ENCODE results near the gene NRTN.
"Not testable (repeated sequence)": the region's sequence is repeated elsewhere in the genome, so short reads cannot be mapped to it uniquely, and the experiment has no call there.

NRTN gene

GRCh38 chr19:5804516-5805461, at the start of gene NRTN:
Gene NRTN (plus strand): TSS chr19:5805067. CDS start chr19:5824166, 19,099 bp downstream.
- no peak for DNase-seq

GRCh38 chr19:5762608-5763217, 42.2 kb upstream of the NRTN start:
- DNase-seq = no peak

- DNase-seq = no peak
Measured at GRCh38 chr19:5765220-5765619, 39.6 kb upstream of the NRTN start.

- DNase-seq = no peak
Measured at GRCh38 chr19:5767949-5768348, 36.9 kb upstream of the NRTN start.

GRCh38 chr19:5772416-5772815, 32.5 kb upstream of the NRTN start:
- no peak for DNase-seq

GRCh38 chr19:5773276-5773675, 31.6 kb upstream of the NRTN start:
- no peak for DNase-seq

- DNase-seq = no peak
Measured at GRCh38 chr19:5774921-5775320, 29.9 kb upstream of the NRTN start.

GRCh38 chr19:5775668-5776309, 29.1 kb upstream of the NRTN start:
- DNase-seq = no peak

- DNase-seq = no peak
Measured at GRCh38 chr19:5778402-5778801, 26.5 kb upstream of the NRTN start.

GRCh38 chr19:5780916-5781315, 24.0 kb upstream of the NRTN start:
- DNase-seq = not testable (repeated sequence)

- no peak for DNase-seq
Measured at GRCh38 chr19:5782322-5782721, 22.5 kb upstream of the NRTN start.

- DNase-seq = no peak
Measured at GRCh38 chr19:5782945-5783919, 21.6 kb upstream of the NRTN start.

- DNase-seq = no peak
Measured at GRCh38 chr19:5784581-5785147, 20.2 kb upstream of the NRTN start, which contains the start of gene PRR22. Gene PRR22 (minus strand): TSS chr19:5784746. CDS start chr19:5784660, 86 bp downstream.

- DNase-seq = no peak
Measured at GRCh38 chr19:5785423-5785822, 19.4 kb upstream of the NRTN start.

- no peak for DNase-seq
Measured at GRCh38 chr19:5786593-5787408, 18.1 kb upstream of the NRTN start.

- DNase-seq = no peak
Measured at GRCh38 chr19:5787409-5788182, 17.3 kb upstream of the NRTN start.

GRCh38 chr19:5788422-5788821, 16.4 kb upstream of the NRTN start:
- no peak for DNase-seq

- DNase-seq = no peak
Measured at GRCh38 chr19:5789351-5789761, 15.5 kb upstream of the NRTN start.

GRCh38 chr19:5789886-5790558, 14.8 kb upstream of the NRTN start:
- DNase-seq = no peak

All from NCI-H748 treated with DMSO at 0.1 percent for 48 hours (cell line).